T-cell (primary cell): Measurements from ENCODE around the gene PPP2R1B. TPM values are rescaled to one million over a fixed set of nuclear protein-coding genes. Genes with fewer than 3 reads are reported as not detected.

Experiments
- total RNA-seq, 35 experiments: library from RNA in 6 of 35; stranded (reverse) in 6 of 35; fragments of 120-200 nt in 1 of 35; gene quantifications; one replicate each; pipeline versions ENCODE4 v1.2.1 to v1.2.4 and lab custom pipeline; 2013 to 2026

PPP2R1B gene
- total RNA-seq, 5 donors from 2014 or later (not counting 1 experiment from before 2014, with no cell fraction given): 34.2 to 44.1 (median 37.4) TPM

Other genes with a start within 250 kb of the PPP2R1B start
- 1 to 10 TPM; 1.0 to 3.5 (median 2.6) TPM for gene LAYN, start 225.7 kb downstream of the PPP2R1B start, total RNA-seq
- 10 to 100 TPM in 1 of 5 donors, 1 to 10 TPM in 4; 6.0 to 11.4 (median 9.1) TPM for gene SIK2, start 163.9 kb downstream of the PPP2R1B start, total RNA-seq
- gene ALG9, start 105.2 kb upstream of the PPP2R1B start, total RNA-seq: 10 to 100 TPM; 20.0 to 25.6 (median 24.0) TPM
- 1 to 10 TPM; 3.8 to 6.0 (median 4.3) TPM for gene FDXACB1, start 112.8 kb upstream of the PPP2R1B start, total RNA-seq
- gene CFAP68, start 113.2 kb upstream of the PPP2R1B start, total RNA-seq: 10 to 100 TPM; 12.0 to 18.6 (median 16.7) TPM
- under 1 TPM in 2 of 5 donors, not detected in 3; 0.38 to 0.49 TPM for gene CRYAB, start 145.4 kb upstream of the PPP2R1B start, total RNA-seq
- gene HSPB2, start 146.3 kb upstream of the PPP2R1B start, total RNA-seq: not detected
- not detected for gene C11orf52, start 152.5 kb upstream of the PPP2R1B start, total RNA-seq
- 1 to 10 TPM; 1.6 to 4.8 (median 3.4) TPM for gene DIXDC1, start 171.0 kb upstream of the PPP2R1B start, total RNA-seq